ENCODE measurements around the gene PGM2.

PGM2 gene

GRCh38 chr4:37867102-37867501 lies 40.6 kb downstream of the PGM2 start:
- no peak for DNase-seq

DNA sequence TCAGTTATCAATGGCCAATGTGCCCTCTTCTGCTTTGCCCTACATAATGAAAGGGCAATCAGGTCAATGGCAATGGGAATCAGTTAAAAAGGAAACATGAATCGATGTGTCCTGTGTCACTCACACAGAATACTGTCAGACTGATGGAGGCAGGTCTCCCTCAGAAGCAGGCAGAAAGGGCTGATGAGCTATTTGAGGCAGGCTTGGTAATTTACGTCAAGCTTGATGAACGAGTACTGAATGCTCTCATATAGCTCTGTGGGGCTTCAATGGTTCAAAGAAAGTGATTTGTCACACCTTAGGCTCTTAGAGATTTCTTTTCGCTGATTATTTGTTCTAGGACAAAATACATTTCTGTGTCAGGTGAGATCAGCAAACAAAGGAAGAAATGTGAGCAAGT lies 41.8 kb downstream of the PGM2 start:
- no peak for DNase-seq

DNA sequence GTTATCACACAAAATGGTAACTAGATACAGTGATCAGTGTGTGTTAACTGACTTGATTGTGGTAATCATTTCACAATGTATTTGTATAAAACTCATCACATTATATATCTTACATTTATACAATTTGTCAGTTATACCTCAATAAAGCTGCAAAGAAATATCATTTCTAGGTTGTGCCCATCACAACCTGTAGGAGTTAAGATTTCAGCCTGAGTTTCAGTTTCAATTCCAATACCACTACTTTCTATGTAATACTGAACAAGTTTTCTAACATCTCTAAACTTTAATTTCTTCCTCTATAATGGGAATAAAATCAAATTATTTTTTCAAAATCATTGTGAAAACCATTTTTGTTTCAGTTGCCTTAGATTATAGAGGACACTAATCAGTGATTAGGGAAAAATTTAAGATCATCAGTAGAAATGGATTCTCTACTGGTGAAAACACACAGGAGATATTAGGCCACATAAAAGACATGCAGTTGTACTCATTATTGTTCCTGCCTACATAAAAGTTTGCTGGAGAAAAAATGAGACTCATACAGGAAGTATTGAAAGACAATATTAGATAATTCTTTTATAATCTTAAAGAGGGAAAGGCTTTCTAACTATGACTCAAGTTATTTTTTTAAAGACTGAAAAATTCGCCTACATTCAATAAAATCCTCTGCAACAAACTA lies 46.0 kb downstream of the PGM2 start:
- DNase-seq: no peak

GRCh38 chr4:37873386-37873785 lies 46.9 kb downstream of the PGM2 start:
- no peak for DNase-seq

GRCh38 chr4:37876156-37876555 lies 49.7 kb downstream of the PGM2 start:
- DNase-seq: no peak

DNA sequence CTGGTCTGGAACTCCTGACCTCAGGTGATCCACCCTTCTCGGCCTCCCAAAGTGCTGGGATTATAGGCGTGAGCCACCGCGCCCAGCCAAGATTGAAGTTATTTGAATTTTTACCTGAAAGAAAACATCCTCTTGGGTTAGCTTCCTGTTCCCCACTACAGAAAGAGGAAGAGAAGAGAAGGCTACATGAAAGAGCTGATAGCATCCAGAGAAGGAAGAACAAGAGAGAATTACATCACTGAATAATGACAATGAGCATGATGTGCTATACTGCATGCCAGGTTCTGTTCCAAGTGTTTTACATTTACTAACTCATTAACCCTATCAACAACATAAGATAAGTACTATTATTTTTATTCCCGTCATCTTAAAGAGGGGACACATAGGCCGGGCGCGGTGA lies 52.9 kb downstream of the PGM2 start:
- DNase-seq: no peak

DNA sequence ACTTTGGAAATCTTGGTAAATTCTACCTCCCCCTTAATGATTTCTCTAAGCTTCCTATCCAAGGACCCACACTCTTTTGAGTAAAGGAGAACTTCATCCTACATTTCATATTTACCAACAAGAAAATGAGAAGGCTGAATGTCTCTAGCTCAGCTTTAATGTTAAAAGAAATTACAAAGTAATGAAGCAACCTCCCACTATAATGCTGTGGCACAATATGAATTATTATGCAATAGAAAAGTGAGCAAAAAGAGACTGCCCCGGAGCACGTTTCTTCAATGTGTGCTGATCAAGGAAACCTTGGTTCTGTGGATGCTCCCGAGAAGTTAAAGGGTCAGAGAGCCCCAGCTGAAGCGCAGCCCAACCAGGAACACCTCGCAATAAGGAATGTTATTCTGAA lies 55.3 kb downstream of the PGM2 start:
- DNase-seq: no peak

GRCh38 chr4:37882665-37883296 lies 56.3 kb downstream of the PGM2 start:
- no peak for DNase-seq

DNA sequence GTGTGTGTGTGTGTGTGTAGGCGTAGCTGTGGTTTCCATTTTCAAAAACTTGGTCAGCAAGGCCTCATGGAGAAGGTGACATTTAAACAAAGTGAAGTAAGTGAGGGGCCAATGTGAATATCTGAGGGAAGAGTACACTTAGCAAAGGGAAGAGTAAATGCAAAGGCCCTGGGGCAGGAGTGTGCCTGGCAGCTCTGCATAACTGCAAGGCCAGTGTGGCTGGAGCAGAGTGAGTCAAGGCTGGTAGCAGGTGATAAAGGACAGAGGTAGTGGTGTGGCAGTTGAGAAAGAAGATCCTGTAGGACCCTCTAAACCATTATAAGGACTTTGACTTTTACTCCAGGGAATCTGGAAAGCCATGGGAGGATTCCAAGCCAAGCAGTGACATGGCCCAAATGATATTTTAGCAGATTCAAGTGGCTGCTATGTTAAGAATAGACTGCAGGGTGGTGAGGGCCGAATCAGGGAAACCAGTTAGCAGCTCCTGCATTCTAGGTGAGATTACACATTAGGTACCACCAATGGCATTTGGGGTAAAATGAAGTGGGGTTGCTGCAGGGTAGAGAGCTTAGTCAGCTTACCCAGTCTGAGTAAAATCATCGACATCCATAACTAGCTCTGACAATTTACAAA lies 58.5 kb downstream of the PGM2 start:
- DNase-seq: no peak

DNA sequence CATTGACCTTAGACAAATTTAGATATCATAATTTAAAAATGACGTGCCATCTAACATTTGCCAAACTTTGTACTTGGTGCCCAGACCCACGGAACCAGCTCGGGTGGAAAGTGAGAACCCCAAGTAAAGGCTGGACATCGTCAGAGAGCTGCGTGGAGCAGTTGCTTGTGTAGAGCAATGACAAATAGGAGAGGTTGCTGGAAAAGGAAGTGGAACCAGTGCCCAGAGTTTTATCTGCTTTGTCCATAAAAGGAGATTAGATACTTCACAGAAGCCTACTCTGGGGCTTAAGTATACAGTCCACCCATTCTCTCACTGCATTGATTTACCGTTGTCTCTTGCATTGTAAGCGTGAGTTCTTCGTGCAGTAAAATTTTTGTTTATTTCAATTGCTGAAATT lies 59.0 kb downstream of the PGM2 start:
- DNase-seq: no peak

GRCh38 chr4:37889849-37890800 lies 63.6 kb downstream of the PGM2 start:
- no peak for DNase-seq

GRCh38 chr4:37890801-37891259 lies 64.3 kb downstream of the PGM2 start, which contains the start of gene TBC1D1:
TSS of gene TBC1D1 (plus strand) at chr4:37891084. CDS start at chr4:37902096, 11,012 bp downstream.
- DNase-seq: no peak

DNA sequence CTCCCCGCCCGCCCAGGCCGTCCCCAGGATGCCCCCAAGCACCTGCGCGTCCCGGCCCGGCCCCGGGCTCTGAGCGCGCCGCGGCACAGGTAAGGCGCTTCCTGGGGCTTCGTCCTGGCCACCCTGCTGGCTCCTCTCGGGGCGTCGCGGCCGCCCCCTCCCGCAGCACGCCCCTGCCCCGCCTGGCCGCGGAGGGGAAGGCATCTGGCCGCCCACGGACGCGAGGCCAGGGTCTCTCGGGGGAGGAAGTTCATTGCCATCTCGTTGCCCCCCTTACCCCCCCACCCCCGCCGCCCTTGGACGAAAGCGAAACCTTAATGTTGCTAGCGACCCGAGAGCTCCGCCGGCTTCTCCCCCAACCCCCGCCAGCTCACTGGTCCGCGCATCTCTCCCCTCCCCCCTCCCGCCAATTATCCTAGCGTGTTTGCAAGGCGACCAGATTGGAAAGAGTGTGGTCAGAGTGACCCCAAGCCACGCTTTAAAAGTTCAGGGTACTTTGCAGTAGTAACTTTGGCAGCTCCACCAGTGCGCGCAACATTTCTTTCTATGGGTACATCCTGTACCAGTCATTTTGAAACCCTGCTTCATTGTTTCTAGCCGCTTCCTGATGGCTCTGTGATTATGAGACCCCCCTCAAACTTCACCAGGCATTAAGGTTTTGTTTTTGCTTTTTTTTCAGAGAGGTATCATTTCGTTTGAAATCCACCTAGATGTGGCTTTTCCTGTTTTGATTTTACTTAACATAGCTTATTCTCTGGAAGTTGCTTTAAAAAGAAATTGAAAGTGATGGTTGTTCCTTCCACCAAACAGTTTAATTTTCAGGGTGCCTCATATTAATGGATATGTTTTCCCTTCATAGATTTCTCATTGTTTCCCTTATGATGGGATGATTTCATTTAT lies 65.0 kb downstream of the PGM2 start:
- no peak for DNase-seq

GRCh38 chr4:37892641-37893040 lies 66.2 kb downstream of the PGM2 start:
- DNase-seq: no peak

GRCh38 chr4:37893164-37893563 lies 66.7 kb downstream of the PGM2 start:
- DNase-seq: no peak

DNA sequence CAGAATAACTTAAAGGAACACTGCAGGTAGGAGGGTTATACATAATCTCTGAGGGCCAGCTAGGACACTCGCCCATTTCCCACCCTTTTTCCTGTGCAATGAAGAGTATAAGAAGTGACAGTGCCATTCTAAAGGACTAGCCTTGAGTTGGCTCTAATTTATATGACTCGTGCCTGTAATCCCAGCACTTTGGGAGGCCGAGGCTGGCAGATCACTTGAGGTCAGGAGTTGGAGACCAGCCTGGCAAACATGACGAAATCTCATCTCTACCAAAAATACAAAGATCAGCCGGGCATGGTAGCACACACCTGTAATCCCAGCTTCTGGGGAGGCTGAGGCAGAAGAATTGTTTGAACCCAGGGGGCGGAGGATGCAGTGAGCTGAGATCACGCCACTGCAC lies 68.8 kb downstream of the PGM2 start:
- DNase-seq: no peak

DNA sequence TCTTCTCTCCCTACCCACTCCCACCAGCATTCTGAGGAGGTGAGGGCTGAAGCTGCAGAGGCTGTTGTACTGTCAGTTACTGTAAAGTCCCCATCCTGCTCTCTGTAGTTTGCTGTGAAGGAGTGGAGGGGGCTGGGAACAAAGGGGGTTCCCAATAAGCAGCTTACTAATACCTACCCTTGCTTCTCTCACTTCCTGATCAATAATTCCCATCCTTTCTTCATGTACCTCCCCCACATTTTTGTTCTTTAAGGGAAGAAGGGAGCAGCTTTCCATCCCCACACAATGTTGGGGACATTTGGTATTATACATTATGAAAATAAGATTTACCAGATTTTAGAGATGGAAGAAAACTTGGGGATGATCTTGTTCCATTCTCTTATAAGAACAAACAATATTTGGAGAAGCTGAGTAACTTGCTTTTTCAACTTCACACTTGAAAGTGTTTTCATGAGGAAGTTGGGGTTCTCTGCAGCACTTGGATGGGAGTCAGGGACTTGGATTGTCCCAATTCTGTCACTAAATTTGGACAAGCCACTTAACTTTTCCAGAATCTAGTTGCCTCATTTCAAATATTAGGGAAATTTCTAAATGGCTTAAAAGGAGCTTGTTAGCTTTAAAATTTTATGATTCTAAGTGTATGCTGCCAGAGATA lies 69.8 kb downstream of the PGM2 start:
- no peak for DNase-seq

DNA sequence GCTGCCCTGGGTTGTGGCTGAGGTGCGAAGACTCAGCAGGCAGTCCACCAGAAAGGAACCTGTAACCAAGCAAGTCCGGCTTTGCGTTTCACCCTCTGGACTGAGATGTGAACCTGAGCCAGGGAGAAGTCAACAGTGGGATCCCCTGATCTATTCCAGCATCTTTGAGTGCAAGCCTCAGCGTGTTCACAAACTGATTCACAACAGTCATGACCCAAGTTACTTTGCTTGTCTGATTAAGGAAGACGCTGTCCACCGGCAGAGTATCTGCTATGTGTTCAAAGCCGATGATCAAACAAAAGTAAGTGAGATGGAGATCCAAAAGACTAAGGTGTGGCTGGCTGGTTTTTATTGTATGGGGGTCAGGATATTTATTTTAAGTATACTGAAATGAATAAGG lies 75.7 kb downstream of the PGM2 start:
- DNase-seq: no peak

- no peak for DNase-seq
These were observed 76.5 kb downstream of the PGM2 start for GRCh38 chr4:37902738-37903693.

DNA sequence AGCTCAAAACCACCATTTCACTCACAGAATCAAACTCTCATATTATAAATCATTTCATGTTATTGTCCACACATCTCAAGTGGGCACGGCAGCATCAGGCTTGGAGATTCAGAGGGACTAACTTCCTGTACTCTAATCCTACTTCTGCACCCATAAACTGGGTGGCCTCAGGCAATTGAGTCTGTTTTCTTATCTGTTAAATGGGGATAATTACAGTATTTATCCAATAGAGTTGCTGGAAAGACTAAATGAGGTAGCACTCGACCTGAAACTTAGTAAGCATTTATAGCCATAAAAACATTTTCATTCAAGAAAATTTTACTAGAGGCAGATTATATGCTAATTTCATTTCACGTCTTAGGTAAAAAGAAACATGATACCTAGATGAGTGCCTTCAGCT lies 77.4 kb downstream of the PGM2 start:
- DNase-seq: no peak
